Left renal pelvis (tissue), 4 donors: ENCODE results near the gene EYS. TPM values are rescaled to one million over a fixed set of nuclear protein-coding genes. Genes with fewer than 3 reads are reported as not detected.
"Not testable (repeated sequence)": the region's sequence is repeated elsewhere in the genome, so short reads cannot be mapped to it uniquely, and the experiment has no call there.

ENCODE experiments used
- DNase-seq, 4 donors: peaks; one replicate each; pipeline ENCODE4 v3.0.0-alpha.2; 2013; ENCODE audit warnings: low read depth in 4 of 4, low spot score in 3 of 4
- polyA plus RNA-seq, 4 donors: library from polyadenylated mRNA; unstranded; fragments of 120-200 nt; gene quantifications; one replicate each; pipeline ENCODE4 v1.2.1, GENCODE V29; 2013; ENCODE audit not compliant: insufficient read length in 4 of 4

The EYS gene
- polyA plus RNA-seq, 4 donors = 0.66 to 1.1 (median 0.72) TPM

- no peak for DNase-seq
Measured at GRCh38 chr6:65637289-65638046, 69.6 kb downstream of the EYS start.

DNA sequence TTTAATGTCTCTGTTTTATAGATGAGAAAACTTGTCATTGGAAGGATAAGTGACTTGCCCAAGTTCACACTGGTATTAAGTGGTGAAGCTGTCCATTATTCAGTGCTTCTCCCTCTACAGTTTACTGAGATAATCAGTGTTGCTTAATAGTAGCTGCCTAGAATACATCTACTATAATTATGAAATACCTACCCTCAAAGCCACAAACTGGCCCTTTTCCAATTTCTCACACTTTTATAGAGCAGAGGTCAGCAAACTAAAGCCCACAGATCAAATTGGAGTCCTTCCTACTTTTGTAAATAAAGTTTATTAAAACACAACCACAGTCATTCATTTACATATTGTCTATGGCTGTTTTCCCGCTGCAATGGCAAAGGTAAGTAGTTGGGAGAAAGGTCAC is 73.5 kb downstream of the EYS start:
- no peak for DNase-seq

DNA sequence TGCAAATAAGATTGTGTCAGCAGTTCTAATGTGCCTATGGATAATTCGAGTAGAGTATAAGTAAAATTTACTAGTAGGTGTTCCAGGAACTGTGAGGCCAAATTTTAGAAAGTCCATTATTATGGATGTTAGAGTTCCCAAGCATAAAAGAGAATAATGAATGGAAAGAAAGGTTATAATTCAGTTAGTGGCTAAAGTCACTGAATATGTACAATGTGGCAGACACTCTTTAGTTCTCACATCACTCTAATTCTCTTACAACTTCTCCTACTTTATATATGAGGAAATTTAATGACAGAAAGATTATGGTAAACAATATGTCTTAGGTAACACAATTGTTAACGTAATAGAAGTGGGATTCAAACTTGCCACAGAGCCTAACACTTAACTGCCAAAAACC is 75.3 kb downstream of the EYS start:
- no peak for DNase-seq

DNA sequence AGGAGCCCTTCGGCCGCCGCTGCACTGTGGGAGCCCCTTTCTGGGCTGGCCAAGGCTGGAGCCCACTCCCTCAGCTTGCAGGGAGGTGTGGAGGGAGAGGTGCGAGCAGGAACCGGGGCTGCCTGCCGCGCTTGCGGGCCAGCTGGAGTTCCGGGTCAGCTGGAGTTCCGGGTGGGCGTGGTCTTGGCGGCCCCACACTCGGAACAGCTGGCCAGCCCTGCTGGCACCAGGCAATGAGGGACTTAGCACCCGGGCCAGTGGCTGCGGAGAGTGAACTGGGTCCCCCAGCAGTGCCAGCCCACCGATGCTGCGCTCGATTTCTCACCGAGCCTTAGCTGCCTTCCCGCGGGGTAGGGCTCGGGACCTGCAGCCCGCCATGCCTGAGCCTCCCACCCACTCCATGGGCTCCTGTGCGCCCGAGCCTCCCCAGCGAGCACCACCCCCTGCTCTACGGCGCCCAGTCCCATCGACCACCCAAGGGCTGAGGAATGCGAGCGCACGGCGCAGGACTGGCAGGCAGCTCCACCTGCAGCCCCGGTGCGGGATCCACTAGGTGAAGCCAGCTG is 79.5 kb downstream of the EYS start:
- not testable (repeated sequence) for DNase-seq

DNA sequence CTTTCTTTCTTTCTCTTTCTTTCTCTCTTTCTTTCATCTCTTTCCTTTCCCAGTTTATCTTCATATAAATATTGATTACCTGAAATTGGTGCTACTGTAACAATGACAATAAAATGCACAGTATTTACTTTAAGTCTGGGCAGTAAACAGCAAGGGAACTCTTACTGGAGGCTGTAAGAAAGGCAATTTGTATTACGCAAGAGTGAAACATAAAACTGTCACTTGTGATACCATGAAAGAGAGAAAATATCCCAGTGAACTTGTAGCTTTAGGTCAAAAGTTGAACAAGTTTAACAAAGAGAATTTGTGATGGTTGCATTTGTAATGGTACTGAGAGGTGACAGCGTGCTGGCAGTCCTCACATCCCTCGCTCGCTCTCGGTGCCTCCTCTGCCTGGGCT is 80.0 kb downstream of the EYS start:
- DNase-seq = no peak

DNA sequence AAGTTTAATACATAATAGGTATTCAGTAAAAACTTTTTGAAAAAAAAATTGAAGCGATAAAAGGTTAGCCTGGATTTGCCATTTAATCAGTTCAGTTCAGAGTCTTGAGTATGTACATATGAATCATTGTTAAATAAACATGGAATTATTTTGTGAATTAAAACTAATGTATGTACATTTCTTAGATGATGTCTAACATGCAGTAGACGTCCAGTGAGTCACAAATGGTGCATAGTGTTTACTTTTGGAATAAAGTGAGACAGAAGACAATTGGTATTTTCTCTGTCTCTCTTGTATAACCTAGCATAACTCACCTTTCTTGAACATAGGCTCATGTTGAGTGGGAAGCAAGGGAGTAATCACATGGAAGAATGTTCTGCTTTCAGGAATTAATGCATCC is 83.5 kb downstream of the EYS start:
- no peak for DNase-seq

- no peak for DNase-seq
Measured at GRCh38 chr6:65610746-65611145, 96.3 kb downstream of the EYS start.

DNA sequence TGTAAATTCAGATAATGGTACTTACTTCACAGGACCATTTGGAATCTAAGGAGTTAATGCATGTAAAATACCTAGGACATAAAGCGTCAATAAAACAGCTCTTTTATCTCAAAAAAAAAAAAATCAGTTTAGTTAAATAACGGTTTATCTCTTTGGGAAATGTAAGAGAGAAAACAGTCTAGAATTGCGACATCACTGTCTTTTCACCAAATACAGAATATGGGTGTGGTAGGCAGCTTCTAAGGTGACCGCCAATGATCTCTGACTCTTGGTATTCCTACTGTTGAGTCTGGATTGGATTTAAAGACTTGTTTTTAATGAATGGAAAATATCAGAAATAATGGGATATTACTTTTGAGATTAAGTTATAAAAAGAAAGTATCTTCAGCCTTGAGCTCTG is 111.5 kb downstream of the EYS start:
- DNase-seq = no peak

- DNase-seq = no peak
Measured at GRCh38 chr6:65570340-65570739, 136.7 kb downstream of the EYS start.

DNA sequence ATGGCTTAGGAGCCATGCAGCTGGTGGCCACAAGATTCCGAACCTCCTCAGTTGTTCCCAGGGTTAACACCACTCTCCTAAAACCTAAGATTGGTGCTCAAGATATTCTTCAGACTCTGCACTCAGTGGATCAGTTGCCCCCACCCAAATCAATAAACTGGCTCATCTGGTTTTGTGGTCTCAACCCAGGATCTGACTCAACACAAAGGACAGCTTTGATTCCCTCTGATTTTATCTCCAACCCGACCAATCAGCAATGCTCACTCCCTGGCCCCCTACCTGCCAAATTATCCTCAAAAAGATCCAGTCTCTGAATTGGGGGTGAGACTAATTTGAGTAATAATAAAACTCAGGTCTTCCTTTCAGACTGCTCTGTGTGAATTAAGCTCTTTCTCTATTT is 137.5 kb downstream of the EYS start:
- no peak for DNase-seq

- not testable (repeated sequence) for DNase-seq
Measured at GRCh38 chr6:65569056-65569455, 138.0 kb downstream of the EYS start.

- no peak for DNase-seq
Measured at GRCh38 chr6:65566117-65566516, 140.9 kb downstream of the EYS start.

DNA sequence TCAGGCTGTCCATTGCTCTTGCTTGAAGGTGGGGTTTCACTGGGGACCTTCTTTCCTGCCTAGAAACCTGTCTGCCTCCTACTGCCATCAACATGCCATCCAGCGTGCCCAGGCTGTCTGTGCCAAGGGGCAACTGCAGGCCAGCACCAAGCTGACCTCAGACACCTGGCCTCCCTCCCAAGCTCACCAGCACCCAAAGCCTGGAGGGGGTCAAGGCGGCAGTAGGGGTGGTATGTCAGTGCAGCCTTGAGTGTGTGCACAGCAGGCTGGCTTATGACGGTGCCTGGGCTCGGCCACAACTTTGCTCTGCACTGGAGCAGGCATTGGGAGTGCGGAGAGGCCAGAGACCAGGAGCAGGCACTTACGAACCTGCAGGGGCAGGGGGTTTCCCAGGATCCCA is 149.0 kb downstream of the EYS start:
- no peak for DNase-seq

DNA sequence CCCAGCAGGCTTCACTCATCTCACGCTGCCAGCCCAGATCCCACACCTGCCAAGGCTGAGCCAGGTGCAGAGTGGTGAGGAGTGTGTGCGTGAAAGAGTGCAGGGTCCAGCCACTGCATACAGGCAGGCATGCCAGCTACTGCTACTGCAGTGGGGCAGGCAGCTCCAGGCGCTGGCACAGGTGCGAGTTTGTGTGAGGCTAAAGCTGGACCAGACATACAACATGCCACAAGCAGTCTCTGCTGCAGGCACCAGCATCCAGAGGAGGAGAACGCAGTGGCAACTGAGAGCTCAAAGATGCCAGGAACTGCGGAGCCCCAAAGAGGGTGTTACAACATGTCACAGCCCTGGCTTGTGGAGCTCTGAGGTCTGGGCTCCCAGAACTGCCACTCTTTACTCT is 149.8 kb downstream of the EYS start:
- DNase-seq = no peak

GRCh38 chr6:65546894-65547293 is 160.1 kb downstream of the EYS start:
- no peak for DNase-seq

DNA sequence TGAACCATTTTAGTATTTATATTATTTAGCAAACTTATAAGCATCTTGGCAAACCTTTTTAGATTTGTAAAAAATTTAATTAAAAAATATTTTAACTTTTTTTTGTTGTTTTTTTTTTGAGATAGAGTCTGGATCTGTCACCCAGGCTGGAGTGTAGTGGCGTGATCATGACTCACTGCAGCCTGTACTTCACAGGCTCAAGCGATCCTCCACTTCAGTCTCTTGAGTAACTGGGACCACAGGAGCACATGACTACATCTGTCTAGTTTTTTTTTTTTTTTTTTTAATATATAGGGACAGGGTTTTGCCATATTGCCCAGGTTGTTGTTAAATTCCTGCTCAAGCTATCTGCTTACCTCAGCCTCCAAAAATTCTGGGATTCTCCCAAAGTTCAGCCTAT is 161.1 kb downstream of the EYS start:
- no peak for DNase-seq

GRCh38 chr6:65538644-65539043 is 168.4 kb downstream of the EYS start:
- no peak for DNase-seq

DNA sequence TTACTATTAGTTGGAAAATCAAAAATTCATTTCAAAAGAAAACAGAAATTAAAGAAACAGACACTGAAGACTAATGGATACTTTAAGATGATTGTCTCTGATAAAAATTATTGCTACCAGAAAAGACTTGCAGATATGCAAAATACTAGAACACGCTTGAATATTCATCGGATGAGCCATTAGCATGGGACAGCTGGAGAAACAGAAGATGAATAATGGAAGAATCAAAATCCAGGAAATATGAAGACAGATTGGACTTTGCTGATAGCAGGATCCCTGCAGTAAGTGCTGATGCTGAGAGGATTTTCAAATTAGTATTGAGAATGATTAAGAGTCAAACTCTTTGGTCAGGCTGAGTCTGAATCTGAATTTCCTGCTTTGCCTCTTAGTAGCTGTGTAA is 169.4 kb downstream of the EYS start:
- DNase-seq = no peak

- DNase-seq = no peak
Measured at GRCh38 chr6:65531533-65531932, 175.5 kb downstream of the EYS start.

DNA sequence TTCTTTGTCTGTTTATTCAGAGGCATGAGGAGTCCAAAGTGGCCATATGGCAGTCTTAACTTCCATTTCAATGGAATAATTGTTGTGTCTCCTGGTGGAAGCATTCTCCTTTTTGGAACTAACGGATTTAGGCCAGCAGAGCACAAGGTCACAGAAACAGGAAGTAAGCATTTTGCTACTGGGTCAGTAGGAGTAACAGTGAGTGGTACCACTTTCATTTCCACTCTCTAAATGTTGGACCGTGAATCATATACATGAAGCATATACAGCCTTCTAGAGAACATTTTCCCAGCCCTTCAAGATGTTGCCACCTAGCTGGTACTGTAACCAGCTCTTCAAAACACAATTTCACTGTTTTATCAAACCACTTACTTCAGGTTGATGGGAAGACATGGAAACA is 182.8 kb downstream of the EYS start:
- DNase-seq = no peak

DNA sequence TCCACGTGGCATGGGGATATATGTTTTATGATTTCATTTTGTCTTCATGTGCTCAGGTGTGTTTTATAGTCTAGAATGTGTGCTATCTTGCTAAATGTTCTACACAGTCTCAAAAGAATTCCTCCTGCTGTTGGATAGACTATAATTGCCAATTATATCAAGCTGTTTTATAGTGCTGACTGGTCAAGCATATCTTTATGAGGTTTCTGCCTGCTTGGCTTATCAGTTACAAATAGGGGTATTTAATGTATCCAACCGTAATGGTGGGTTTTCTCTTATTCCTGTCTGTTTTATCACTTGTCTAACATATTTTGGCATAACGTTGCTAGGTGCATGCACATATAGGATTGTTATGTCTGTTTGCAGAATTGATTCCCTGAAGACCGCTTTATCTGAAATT is 201.3 kb downstream of the EYS start:
- DNase-seq = no peak

GRCh38 chr6:65501045-65501444 is 206.0 kb downstream of the EYS start:
- no peak for DNase-seq

GRCh38 chr6:65483652-65484051 is 223.4 kb downstream of the EYS start:
- DNase-seq = not testable (repeated sequence)
